A549 (cell line): Measurements from ENCODE around the gene CLSTN2. TPM values are rescaled to one million over a fixed set of nuclear protein-coding genes. Genes with fewer than 3 reads are reported as not detected.

Source experiments
- ATAC-seq, 2 experiments: fragments of 200-7000 bp in 1 of 2; fragments of >200 bp in 1 of 2; cut with Nextera tagmentation in 1 of 2; cut with Tn5 transposase in 1 of 2; 3 replicates each; pipeline versions ENCODE4 v1.8.0 to v1.9.1; 2018 to 2020; ENCODE audit warnings: mild to moderate bottlenecking in 1 of 2, moderate library complexity in 1 of 2
- CTCF ChIA-PET: fragments of 300-600 bp; sonication (Branson Sonifier 250); formaldehyde crosslinking; extraction: SDS; loops from one replicate; lab custom pipeline; 2021; ENCODE audit warnings: antibody characterized with exemption, inconsistent platforms; lab: Yijun Ruan, JAX
- POLR2A ChIA-PET: fragments of 350-600 bp; formaldehyde crosslinking; extraction: SDS; loops from one replicate; lab custom pipeline; 2021; ENCODE audit warnings: antibody characterized with exemption, inconsistent platforms; lab: Yijun Ruan, JAX
- DNase-seq, 2 experiments: peaks; one replicate each; pipeline versions ENCODE4 v3.0.0 to v3.0.0-alpha.2; 2011 to 2016; ENCODE audit warnings: low read depth in 1 of 2, low spot score in 1 of 2
- FAIRE-seq: peaks from 2 replicates; lab custom pipeline; 2011; peaks lifted over from hg19 to GRCh38; lab: Jason Lieb, UNC
- H3K27ac ChIP-seq, 2 experiments: fragments of >200 bp; sonication (Bioruptor Twin); formaldehyde crosslinking; 3 replicates each; pipeline ENCODE4 v1.5.1; 2016 to 2017
- H3K4me1 ChIP-seq: fragments of >200 bp; sonication (Bioruptor Twin); formaldehyde crosslinking; 3 replicates; pipeline ENCODE4 v1.6.1; 2016
- H3K4me2 ChIP-seq: fragments of >200 bp; sonication (Bioruptor Twin); formaldehyde crosslinking; 3 replicates; pipeline ENCODE4 v1.6.1; 2016
- H3K4me3 ChIP-seq: fragments of >200 bp; sonication (Bioruptor Twin); formaldehyde crosslinking; 3 replicates; pipeline ENCODE4 v1.5.1; 2016
- H3K9me3 ChIP-seq: fragments of >200 bp; sonication (Bioruptor Twin); formaldehyde crosslinking; 3 replicates; pipeline ENCODE4 v1.6.1; 2016
- ATOH8 ChIP-seq: fragments of 250-450 bp; sonication (Bioruptor Pico); IDR thresholded peaks from 2 replicates; pipeline ENCODE4 v1.5.0; 2020; ENCODE audit warnings: low read depth, mild to moderate bottlenecking, moderate library complexity
- BCL3 ChIP-seq: fragments of >200 bp; sonication (Bioruptor Twin); formaldehyde crosslinking; IDR thresholded peaks from 3 replicates; pipeline ENCODE4 v1.6.1; 2016
- BHLHE40 ChIP-seq: IDR thresholded peaks from 2 replicates; pipeline ENCODE4 v1.6.1; 2012; ENCODE audit warnings: low read depth, low read length, inconsistent platforms
- CBX8 ChIP-seq: fragments of 200-600 bp; sonication (generic); IDR thresholded peaks from 2 replicates; pipeline ENCODE4 v1.6.1; 2016
- EHMT2 ChIP-seq: fragments of 200-600 bp; sonication (generic); IDR thresholded peaks from 2 replicates; pipeline ENCODE4 v1.6.1; 2016; ENCODE audit warnings: antibody characterized with exemption, low read depth, mild to moderate bottlenecking, moderate library complexity
- ESRRA ChIP-seq: fragments of 150-350 bp; IDR thresholded peaks from 2 replicates; pipeline ENCODE4 v1.6.1; 2014; ENCODE audit warnings: mild to moderate bottlenecking, low read length, borderline replicate concordance
- FOSL2 ChIP-seq, 2 experiments: fragments of 450-650 bp in 1 of 2; fragments of >200 bp in 1 of 2; sonication (Bioruptor Twin) in 1 of 2; formaldehyde crosslinking; IDR thresholded peaks; 2 replicates each; pipeline versions ENCODE4 v1.5.0 to v1.6.1; 2016 to 2020; ENCODE audit warnings: mild to moderate bottlenecking in 1 of 2, moderate library complexity in 1 of 2
- FOXS1 ChIP-seq: fragments of 250-450 bp; sonication (Bioruptor Pico); IDR thresholded peaks from 2 replicates; pipeline ENCODE4 v1.5.0; 2020; ENCODE audit warnings: mild to moderate bottlenecking, moderate library complexity
- HES2 ChIP-seq: fragments of >200 bp; sonication (Bioruptor Twin); formaldehyde crosslinking; IDR thresholded peaks from 2 replicates; pipeline ENCODE4 v1.6.1; 2016
- HEYL ChIP-seq: fragments of 250-450 bp; sonication (Bioruptor Pico); IDR thresholded peaks from 2 replicates; pipeline ENCODE4 v1.8.0; 2021; ENCODE audit warnings: mild to moderate bottlenecking, moderate library complexity
- HMGXB4 ChIP-seq: fragments of 250-450 bp; sonication (Bioruptor Pico); IDR thresholded peaks from 2 replicates; pipeline ENCODE4 v1.5.0; 2021; ENCODE audit warnings: mild to moderate bottlenecking, moderate library complexity, borderline replicate concordance
- HOXA7 ChIP-seq: fragments of 250-450 bp; sonication (Bioruptor Pico); IDR thresholded peaks from 2 replicates; pipeline ENCODE4 v1.5.0; 2020; ENCODE audit warnings: mild to moderate bottlenecking, moderate library complexity
- HOXB5 ChIP-seq: fragments of 250-450 bp; sonication (Bioruptor Pico); IDR thresholded peaks from 2 replicates; pipeline ENCODE4 v1.5.0; 2020; ENCODE audit warnings: mild to moderate bottlenecking, moderate library complexity
- MYC ChIP-seq: IDR thresholded peaks from 2 replicates; pipeline ENCODE4 v1.6.1; 2012; ENCODE audit warnings: mild to moderate bottlenecking, inconsistent platforms, low read length, improper control_type of control experiment, borderline replicate concordance
- NFE2L2 ChIP-seq: fragments of 150-350 bp; conservative IDR thresholded peaks from 2 replicates; pipeline ENCODE4 v1.6.1; 2014; ENCODE audit warnings: low read length
- NPAS2 ChIP-seq: fragments of 250-450 bp; sonication (Bioruptor Pico); IDR thresholded peaks from 2 replicates; pipeline ENCODE4 v1.8.0; 2022; ENCODE audit warnings: mild to moderate bottlenecking, moderate library complexity, borderline replicate concordance
- PBX3 ChIP-seq: IDR thresholded peaks from 2 replicates; pipeline ENCODE4 v1.6.1; 2012
- POLR2A ChIP-seq: IDR thresholded peaks from 2 replicates; pipeline ENCODE4 v1.6.1; 2012; ENCODE audit warnings: mild to moderate bottlenecking, low read length
- RFX5 ChIP-seq: fragments of 450-650 bp; IDR thresholded peaks from 2 replicates; pipeline ENCODE4 v1.7.1; 2014; ENCODE audit warnings: antibody characterized with exemption, mild to moderate bottlenecking, moderate library complexity
- SMC3 ChIP-seq: fragments of >200 bp; sonication (Bioruptor Twin); formaldehyde crosslinking; IDR thresholded peaks from 3 replicates; pipeline ENCODE4 v1.6.1; 2018; ENCODE audit warnings: inconsistent platforms
- TP53 ChIP-seq: fragments of 250-450 bp; sonication (Bioruptor Pico); IDR thresholded peaks from 2 replicates; pipeline ENCODE4 v1.5.0; 2021; ENCODE audit warnings: mild to moderate bottlenecking, moderate library complexity
- USF2 ChIP-seq: fragments of 450-650 bp; IDR thresholded peaks from 2 replicates; pipeline ENCODE4 v1.6.1; 2014; ENCODE audit warnings: antibody characterized with exemption
- ZFP36 ChIP-seq: fragments of 450-650 bp; IDR thresholded peaks from 2 replicates; pipeline ENCODE4 v1.6.1; 2014; ENCODE audit warnings: borderline replicate concordance; ENCODE audit not compliant: partially characterized antibody
- ZNF302 ChIP-seq: fragments of 250-450 bp; sonication (Bioruptor Pico); IDR thresholded peaks from 2 replicates; pipeline ENCODE4 v1.9.0; 2021; ENCODE audit warnings: inconsistent platforms, mild to moderate bottlenecking, moderate library complexity
- WGBS: methylation state at CpG from one replicate; pipeline ENCODE4 v1.1.6; 2017; ENCODE audit errors: missing lambda C conversion rate; 5-methylcytosine and 5-hydroxymethylcytosine counted together
- polyA plus RNA-seq, 4 experiments: library from polyadenylated mRNA; depleted of rRNA in 3 of 4; stranded (reverse); fragments of >200 nt; fragmentation: RNase III in 1 of 4; extraction: RNeasy Plus Mini Kit Qiagen cat#74134 plus additional on column Dnase treatment in 1 of 4; gene quantifications; 2 replicates in 3 of 4; 3 replicates in 1 of 4; pipeline ENCODE4 v1.2.3, GENCODE V29; 2011 to 2017

The CLSTN2 gene
- polyA plus RNA-seq, 2 of the 4 experiments (the other 2 are of a cell fraction) = 0.03 to 0.04 TPM

- ChIA-PET CTCF (no interaction called here), POLR2A (no interaction called here)
- Histone ChIP-seq H3K9me3 (no peaks in the 10 kb centered on the region), H3K4me1 (no peaks in the 10 kb centered on the region), H3K4me2 (no peak overlapping the region), H3K4me3 (no peak overlapping the region), H3K27ac (no peak overlapping the region)
- no peak for ATAC-seq
- no peak for TF ChIP-seq HMGXB4
- TF ChIP-seq CBX8 = no peak
- no peak for TF ChIP-seq HES2
- TF ChIP-seq TP53 (CRISPR knock-in tag) = no peak
- no peak for TF ChIP-seq ZNF302
- no peak for TF ChIP-seq ATOH8 (CRISPR knock-in tag)
- TF ChIP-seq FOXS1 (CRISPR knock-in tag) = no peak
- TF ChIP-seq SMC3 = no peak
- no peak for TF ChIP-seq ZFP36
- no peak for DNase-seq
- 0% methylated on average over 1 of the region's 2 CpGs for WGBS
- no peak for FAIRE-seq
Measured at GRCh38 chr3:140198242-140198641, 263.3 kb downstream of the CLSTN2 start.

GRCh38 chr3:140199008-140199407 is 264.0 kb downstream of the CLSTN2 start:
- 7% methylated on average over 2 of the region's 2 CpGs for WGBS
- DNase-seq (no peak), FAIRE-seq (no peak), ATAC-seq (no peak)
- no peaks in the 10 kb centered on the region for H3K4me1 ChIP-seq
- POLR2A ChIA-PET = no interaction called here
- no peak overlapping the region for H3K27ac ChIP-seq
- no peaks in the 10 kb centered on the region for H3K9me3 ChIP-seq
- CTCF ChIA-PET = no interaction called here
- TF ChIP-seq USF2 = no peak
- no peak for TF ChIP-seq ZNF302
- no peak for TF ChIP-seq HOXA7 (CRISPR knock-in tag)
- no peak for TF ChIP-seq ATOH8 (CRISPR knock-in tag)
- no peak for TF ChIP-seq ESRRA
- TF ChIP-seq NPAS2 (CRISPR knock-in tag) = no peak
- no peak for TF ChIP-seq BHLHE40
- no peak for TF ChIP-seq HEYL (CRISPR knock-in tag)
- no peak for TF ChIP-seq POLR2A
- no peak for TF ChIP-seq FOSL2 (IDR thresholded peaks at IDR 0.05)
- no peak for TF ChIP-seq FOSL2 (CRISPR knock-in tag; IDR thresholded peaks at IDR 0.05)
- no peak for TF ChIP-seq BCL3
- no peak for TF ChIP-seq EHMT2
- no peak for TF ChIP-seq MYC
- TF ChIP-seq NFE2L2 = no peak
- TF ChIP-seq PBX3 = no peak
- no peak for TF ChIP-seq RFX5
- no peak for TF ChIP-seq HOXB5
- no peak overlapping the region for H3K4me2 ChIP-seq
- H3K4me3 ChIP-seq = no peak overlapping the region
